Choroid plexus epithelial cell (primary cell): ENCODE data around the gene DIPK1B.

ENCODE experiments used
- DNase-seq: peaks from one replicate; pipeline ENCODE4 v3.0.0-alpha.2; 2010; ENCODE audit warnings: low read depth
- H3K4me3 ChIP-seq: 2 replicates; pipeline ENCODE4 v1.5.1; 2011; ENCODE audit warnings: low read depth, mild to moderate bottlenecking, control low read depth, low read length, moderate library complexity
- TF ChIP-seq, protein P1 (sequence below): conservative IDR thresholded peaks from 2 replicates; pipeline ENCODE4 v1.5.1; 2011; ENCODE audit warnings: low read depth, mild to moderate bottlenecking, control low read depth, inconsistent platforms, low read length, moderate library complexity

DIPK1B gene

DNA sequence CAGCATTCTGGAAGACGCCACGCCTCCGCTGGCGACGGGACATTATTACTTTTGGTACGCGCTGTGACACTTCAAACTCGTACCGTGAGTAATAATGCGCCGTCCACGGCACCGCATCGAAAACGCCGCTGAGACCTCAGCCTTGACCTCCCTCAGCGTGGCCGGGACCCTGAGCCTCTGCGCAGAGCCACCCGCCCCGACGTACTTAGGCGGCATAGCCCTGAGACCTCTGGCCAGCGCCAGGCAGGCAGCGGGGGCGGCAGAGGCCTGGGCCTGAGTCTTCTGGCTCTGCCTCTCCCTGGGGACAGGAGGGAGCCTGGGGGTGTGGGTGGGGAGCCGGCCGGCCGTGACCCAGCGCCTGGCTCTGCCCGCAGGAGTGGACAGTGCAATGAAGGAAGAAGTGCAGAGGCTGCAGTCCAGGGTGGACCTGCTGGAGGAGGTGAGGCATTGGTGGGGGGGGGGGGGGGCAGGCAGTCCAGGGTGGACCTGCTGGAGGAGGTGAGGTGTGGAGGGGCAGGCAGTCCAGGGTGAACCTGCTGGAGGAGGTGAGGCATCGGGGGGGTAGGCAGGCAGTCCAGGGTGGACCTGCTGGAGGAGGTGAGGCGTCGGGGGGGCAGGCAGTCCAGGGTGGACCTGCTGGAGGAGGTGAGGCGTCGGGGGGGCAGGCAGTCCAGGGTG, 41.7 kb upstream of the DIPK1B start:
- TF ChIP-seq, protein P1, sequence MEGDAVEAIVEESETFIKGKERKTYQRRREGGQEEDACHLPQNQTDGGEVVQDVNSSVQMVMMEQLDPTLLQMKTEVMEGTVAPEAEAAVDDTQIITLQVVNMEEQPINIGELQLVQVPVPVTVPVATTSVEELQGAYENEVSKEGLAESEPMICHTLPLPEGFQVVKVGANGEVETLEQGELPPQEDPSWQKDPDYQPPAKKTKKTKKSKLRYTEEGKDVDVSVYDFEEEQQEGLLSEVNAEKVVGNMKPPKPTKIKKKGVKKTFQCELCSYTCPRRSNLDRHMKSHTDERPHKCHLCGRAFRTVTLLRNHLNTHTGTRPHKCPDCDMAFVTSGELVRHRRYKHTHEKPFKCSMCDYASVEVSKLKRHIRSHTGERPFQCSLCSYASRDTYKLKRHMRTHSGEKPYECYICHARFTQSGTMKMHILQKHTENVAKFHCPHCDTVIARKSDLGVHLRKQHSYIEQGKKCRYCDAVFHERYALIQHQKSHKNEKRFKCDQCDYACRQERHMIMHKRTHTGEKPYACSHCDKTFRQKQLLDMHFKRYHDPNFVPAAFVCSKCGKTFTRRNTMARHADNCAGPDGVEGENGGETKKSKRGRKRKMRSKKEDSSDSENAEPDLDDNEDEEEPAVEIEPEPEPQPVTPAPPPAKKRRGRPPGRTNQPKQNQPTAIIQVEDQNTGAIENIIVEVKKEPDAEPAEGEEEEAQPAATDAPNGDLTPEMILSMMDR, result no peak
- H3K4me3 ChIP-seq, result no peak overlapping the region
- no peak for DNase-seq

DNA sequence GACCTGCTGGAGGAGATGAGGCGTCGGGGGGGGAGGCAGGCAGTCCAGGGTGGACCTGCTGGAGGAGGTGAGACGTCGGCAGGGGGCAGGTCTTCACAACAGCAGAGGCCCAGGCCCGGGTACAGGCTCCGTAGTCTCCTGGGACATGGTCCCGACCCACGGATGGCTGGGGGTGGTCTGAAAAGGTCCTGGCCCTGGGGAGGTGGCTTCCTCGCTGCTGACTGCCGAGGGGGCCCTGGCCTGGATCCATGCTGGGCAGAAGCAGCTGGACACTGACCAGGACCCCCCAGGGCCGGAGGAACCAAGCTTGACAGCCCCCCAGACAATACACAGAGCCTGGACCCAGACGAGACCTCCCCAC, 41.1 kb upstream of the DIPK1B start:
- H3K4me3 ChIP-seq, result no peak overlapping the region
- no peak for DNase-seq
- TF ChIP-seq, protein P1, result no peak

DNA sequence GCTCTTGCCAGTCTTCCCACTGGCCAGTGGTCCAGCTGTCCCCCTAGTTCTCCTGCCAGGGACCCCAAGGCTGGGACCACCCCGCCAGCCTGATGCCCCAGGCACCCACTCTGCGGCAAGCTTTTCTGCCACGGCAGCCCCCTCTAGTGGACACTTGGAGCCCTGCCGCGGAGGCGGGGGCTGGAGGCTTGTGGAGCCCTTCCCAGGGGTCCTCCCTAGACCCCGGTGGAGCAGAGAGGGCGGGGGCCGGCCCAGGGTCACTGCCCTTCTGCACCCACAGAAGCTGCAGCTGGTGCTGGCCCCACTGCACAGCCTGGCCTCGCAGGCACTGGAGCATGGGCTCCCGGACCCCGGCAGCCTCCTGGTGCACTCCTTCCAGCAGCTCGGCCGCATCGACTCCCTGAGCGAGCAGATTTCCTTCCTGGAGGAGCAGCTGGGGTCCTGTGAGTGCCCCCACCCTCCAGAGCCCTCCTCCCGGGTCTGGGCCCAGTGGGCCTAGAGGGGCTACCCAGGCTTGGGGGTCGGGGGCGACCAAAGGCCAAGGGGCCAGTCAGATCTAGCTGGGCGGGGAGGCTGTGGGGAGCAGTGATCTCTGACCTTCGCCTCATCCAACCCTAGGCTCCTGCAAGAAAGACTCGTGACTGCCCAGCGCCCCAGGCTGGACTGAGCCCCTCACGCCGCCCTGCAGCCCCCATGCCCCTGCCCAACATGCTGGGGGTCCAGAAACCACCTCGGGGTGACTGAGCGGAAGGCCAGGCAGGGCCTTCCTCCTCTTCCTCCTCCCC, 40.5 kb upstream of the DIPK1B start:
- TF ChIP-seq, protein P1, result peak; percentile 81
- peak; percentile 24 for DNase-seq
- H3K4me3 ChIP-seq, result no peak overlapping the region

DNA sequence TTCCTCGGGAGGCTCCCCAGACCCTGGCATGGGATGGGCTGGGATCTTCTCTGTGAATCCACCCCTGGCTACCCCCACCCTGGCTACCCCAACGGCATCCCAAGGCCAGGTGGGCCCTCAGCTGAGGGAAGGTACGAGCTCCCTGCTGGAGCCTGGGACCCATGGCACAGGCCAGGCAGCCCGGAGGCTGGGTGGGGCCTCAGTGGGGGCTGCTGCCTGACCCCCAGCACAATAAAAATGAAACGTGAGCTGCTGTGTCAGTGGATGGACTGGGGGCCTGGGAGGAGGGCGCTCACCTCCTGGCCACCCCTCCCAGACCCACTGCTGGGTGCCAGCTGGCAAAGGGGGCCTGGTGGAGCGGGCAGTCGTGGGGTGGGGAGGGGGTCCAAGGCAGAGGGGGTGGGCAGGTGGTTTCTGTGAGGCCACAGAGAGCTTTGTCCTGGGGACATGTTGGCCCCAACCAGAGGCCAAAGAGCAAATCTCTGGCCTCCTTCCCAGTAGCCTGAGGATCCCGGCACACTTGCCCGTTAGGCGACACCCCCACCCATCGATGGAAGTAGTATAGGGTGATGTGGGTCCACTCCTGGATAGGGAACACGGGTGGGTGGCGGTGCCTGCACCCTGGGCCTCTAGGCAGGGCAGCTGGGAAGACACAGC, 39.8 kb upstream of the DIPK1B start:
- no peak for DNase-seq
- no peak overlapping the region for H3K4me3 ChIP-seq
- TF ChIP-seq, protein P1, result no peak

DNA sequence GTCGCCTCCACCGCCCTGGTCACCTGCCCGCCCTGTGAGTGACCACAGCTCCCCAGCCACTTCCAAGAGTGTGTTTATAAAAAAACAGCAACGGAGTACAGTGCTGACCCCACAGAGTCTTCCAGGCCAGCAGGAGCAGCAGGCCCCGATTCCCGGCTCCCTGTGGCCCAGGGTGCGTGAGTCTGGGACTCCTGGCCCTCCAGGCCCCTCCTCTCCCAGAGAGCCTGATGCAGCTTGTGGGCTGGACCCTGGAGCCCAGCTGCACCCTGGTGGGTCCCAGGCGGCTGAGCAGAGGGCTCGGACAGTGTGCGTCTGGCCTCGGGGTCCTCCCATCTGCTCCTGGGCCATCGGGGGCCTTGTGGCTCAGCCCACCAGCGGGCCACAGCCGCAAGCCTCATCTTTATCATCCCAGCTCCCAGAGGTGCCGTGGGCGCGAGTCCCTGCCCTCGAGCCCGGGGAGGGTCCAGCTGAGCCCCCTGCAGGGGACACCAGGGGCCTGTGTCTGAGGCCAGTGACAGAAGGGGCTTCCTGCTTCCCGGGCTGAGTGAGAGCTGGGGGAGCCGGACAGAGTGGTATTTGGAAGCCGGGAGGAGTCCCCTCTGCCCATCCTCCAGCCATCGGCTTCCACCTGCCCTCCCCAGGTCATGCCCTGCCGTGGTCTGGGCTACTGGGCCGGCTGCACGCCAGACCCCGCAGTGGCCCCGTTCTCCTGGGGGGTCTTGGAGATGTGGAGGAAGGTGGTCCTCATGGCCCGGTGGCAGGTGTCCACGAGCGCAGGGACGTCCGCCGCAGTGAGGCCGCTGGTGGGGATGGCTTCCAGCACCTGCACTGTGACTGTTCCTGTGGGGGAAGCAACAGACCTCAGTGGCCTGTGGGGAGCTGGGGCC, 39.0 kb upstream of the DIPK1B start:
- no peak overlapping the region for H3K4me3 ChIP-seq
- TF ChIP-seq, protein P1, result no peak
- DNase-seq, result no peak

DNA sequence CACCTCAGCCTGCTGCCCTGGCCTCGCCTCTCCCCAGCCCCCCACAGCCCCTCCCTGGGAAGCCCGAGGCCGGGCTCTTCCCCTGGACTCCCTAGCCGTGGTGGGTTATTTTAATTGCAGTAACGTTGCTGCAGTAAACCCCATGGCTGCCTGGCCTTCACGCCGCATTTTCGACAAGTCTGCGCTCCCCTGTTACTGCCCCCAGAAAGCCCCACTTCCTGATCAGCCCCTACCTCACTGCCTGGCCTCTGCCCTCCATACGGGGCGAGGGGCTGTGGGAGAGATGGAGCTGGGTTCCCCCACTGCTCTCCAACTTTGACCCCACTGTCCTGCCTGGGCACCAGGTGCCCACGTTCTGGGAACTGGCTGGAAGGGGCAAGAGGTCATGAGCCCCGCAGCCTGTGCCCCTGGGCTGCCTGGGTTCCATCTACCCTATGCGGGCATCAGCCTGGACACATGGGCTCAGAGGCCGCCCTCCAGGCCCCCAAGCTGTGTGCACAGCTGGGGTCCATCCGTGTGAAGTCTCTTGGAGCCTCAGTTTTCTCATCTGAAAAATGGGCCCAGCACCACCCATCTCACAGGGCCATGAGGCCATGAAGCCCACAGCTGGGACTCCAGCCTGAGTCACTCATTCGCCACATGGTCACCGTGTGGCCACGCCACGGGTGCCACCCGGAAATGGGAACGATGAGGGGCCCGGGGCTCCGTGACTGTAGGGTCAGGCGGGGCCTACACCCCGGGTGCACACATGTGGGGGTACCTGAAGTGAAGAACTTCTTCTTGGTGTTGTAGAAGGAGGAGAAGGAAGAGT, 38.2 kb upstream of the DIPK1B start:
- no peak overlapping the region for H3K4me3 ChIP-seq
- DNase-seq, result no peak
- TF ChIP-seq, protein P1, result no peak
